HAP-1 (cell line): ENCODE data around the gene RARRES2.

Experiments used
- DNase-seq, 2 experiments: peaks; one replicate each; pipeline ENCODE4 v3.0.0-alpha.2; 2016 to 2020; ENCODE audit warnings: low spot score in 2 of 2
- H3K27me3 ChIP-seq: fragments of 250-450 bp; sonication (Bioruptor Pico); 2 replicates; pipeline ENCODE4 v1.5.1; 2020; ENCODE audit warnings: low read depth, mild to moderate bottlenecking, moderate library complexity
- H3K36me3 ChIP-seq: fragments of 250-450 bp; sonication (Bioruptor Pico); replicated peaks from 2 replicates; pipeline ENCODE4 v1.5.1; 2020; ENCODE audit warnings: mild to moderate bottlenecking
- H3K4me1 ChIP-seq: fragments of 250-450 bp; sonication (Bioruptor Pico); 2 replicates; pipeline ENCODE4 v1.5.1; 2020; ENCODE audit warnings: mild to moderate bottlenecking
- H3K4me3 ChIP-seq: fragments of 250-450 bp; sonication (Bioruptor Pico); 2 replicates; pipeline ENCODE4 v1.5.1; 2020; ENCODE audit warnings: mild to moderate bottlenecking, moderate library complexity
- H3K9me3 ChIP-seq: fragments of 250-450 bp; sonication (Bioruptor Pico); 2 replicates; pipeline ENCODE4 v1.5.1; 2020; ENCODE audit warnings: mild to moderate bottlenecking, moderate library complexity
- in situ Hi-C: fragments of 300-500 bp; cut with MboI; formaldehyde crosslinking; loops from 3 replicates; pipeline ENCODE4 v1.14.3; 2020; ENCODE audit warnings: low sequenced_read_pairs, inconsistent platforms, mixed read lengths

Gene RARRES2

DNA sequence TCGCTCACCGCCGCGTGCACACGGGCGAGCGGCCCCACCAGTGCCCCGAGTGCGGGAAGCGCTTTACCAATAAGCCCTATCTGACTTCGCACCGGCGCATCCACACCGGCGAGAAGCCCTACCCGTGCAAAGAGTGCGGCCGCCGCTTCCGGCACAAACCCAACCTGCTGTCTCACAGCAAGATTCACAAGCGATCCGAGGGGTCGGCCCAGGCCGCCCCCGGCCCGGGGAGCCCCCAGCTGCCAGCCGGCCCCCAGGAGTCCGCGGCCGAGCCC is 30.5 kb upstream of the RARRES2 start:
- Histone ChIP-seq H3K9me3 (no peaks in the 10 kb centered on the region), H3K36me3 (peaks cover 51% of the 10 kb centered on the region), H3K4me1 (peaks cover 18% of the 10 kb centered on the region), H3K4me3 (no peak overlapping the region), H3K27me3 (no peaks in the 10 kb centered on the region)
- no peak for DNase-seq
- in situ Hi-C loops: no loop called here

DNA sequence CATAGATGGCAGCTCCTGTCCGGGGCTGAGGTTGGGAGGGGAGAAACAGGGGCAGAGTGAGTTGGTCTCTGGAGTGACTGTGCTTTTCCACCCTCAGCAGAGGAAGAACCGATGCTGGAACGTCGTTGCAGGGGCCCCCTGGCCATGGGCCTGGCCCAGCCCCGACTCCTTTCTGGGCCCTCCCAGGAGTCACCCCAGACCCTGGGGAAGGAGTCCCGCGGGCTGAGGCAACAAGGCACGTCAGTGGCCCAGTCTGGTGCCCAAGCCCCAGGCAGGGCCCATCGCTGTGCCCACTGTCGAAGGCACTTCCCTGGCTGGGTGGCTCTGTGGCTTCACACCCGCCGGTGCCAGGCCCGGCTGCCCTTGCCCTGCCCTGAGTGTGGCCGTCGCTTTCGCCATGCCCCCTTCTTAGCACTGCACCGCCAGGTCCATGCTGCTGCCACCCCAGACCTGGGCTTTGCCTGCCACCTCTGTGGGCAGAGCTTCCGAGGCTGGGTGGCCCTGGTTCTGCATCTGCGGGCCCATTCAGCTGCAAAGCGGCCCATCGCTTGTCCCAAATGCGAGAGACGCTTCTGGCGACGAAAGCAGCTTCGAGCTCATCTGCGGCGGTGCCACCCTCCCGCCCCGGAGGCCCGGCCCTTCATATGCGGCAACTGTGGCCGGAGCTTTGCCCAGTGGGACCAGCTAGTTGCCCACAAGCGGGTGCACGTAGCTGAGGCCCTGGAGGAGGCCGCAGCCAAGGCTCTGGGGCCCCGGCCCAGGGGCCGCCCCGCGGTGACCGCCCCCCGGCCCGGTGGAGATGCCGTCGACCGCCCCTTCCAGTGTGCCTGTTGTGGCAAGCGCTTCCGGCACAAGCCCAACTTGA is 29.9 kb upstream of the RARRES2 start:
- Histone ChIP-seq H3K36me3 (peaks cover 51% of the 10 kb centered on the region), H3K9me3 (no peaks in the 10 kb centered on the region), H3K27me3 (no peaks in the 10 kb centered on the region), H3K4me3 (no peak overlapping the region), H3K4me1 (peaks cover 18% of the 10 kb centered on the region)
- no peak for DNase-seq
- in situ Hi-C loops: no loop called here

DNA sequence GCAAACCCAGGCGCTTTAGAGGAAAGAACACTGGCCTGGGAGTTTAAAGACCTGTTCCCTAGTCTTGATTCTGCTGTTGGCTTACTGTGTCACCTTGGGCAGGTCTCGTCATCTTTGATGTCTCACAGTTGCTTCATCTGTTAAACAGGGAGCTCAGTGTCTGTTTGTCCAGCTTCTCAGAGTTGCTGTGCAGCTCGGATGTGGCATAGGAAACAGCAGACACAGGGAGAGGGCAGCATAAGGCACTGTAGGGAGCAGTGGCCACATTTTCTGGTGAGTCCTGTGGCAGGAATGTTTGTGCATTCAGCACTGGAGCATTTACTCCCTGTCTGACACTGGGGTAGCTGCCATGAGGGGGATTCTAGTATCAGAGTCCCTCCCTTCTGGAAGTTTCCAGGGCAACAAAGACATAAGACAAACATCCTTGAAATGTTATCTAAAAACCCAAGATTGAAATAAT is 29.2 kb upstream of the RARRES2 start:
- Histone ChIP-seq H3K9me3 (no peaks in the 10 kb centered on the region), H3K4me1 (peaks cover 18% of the 10 kb centered on the region), H3K4me3 (peak overlapping the region; percentile 72), H3K27me3 (no peaks in the 10 kb centered on the region), H3K36me3 (peaks cover 51% of the 10 kb centered on the region)
- no peak for DNase-seq
- in situ Hi-C loops: no loop called here

DNA sequence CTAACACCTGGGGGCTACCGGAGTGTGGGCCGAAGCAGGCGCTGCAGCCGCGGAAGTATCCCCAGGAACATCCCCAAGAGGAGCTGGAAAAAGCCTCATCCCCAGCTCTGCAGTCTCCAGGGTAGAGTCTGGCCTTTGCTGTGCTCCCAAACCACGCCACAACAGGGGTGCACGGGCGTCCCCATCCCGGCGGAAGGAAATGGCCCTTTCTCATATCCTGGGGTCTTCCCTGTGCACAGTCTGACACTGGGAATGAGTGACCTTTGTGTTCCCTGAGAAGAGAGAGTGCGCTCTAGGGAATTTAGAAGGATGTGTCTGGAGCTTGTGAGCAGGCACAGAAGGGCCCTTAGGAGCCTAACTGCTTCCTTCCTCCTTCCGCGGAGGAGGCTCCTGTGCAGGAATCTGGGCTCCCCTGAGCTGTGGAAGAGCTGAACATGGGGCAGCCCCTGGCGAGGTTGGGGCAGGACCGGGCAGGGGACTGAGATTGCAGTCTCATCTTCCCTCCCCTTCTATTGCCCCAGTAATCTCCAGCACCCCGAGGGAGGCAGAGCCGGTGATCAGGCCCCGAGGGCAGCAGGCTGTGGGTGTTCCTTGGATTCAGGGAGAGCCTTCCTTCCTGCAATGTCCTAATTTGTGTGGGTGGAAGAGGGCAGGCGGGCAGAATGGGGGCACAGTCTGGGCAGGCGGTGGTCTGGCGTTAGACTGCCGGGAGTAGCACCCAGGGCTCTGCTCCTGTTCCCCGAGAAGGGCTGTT is 28.5 kb upstream of the RARRES2 start:
- H3K27me3 ChIP-seq: no peaks in the 10 kb centered on the region
- H3K36me3 ChIP-seq: peaks cover 51% of the 10 kb centered on the region
- peak overlapping the region; percentile 72 for H3K4me3 ChIP-seq
- DNase-seq: no peak
- H3K9me3 ChIP-seq: no peaks in the 10 kb centered on the region
- H3K4me1 ChIP-seq: peaks cover 18% of the 10 kb centered on the region
- in situ Hi-C loops: no loop called here

DNA sequence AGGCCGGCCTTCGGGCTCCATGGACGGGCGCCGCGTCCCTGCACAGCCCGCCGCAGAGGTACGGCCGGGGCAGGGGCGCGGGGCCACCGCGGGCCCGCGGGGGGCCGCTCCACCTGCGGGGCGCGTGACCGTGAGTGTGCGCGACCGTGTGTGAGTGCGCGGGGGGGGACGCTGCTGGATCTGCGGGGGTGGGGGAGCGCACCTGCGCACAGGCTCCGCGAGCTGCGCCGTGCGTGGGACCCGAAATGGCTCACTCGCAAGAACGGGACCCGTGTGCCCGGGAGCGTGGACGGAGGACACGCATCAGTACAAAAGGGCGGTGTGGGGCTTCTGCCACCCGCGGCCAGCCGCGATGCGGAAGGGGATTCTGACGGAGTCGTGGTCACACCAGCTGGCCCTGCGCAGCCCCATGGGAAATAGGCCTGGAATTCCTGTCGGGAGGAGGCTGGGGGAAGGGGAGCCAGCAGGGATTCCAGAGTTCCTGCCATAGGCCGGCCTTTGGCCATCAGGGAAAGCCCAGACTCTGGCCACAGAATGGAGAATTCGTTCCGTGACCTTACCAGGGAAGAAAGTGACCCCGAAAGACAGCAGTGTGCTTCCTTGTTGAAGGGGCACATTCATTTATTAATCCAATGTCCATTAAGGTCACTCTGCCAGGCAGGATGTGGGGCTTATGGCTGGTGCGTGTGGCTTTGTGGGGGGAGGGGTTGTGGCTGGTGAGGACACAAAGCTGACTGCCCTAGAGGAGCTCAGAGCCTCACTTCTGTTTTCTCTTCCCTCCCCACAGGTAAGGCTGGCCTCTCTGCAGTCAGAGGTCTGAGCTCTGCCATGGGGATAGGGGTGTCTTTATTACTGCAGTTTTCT is 27.7 kb upstream of the RARRES2 start:
- H3K36me3 ChIP-seq: peaks cover 47% of the 10 kb centered on the region
- DNase-seq: peak; percentile 56 to 87
- peak overlapping the region; percentile 72 for H3K4me3 ChIP-seq
- H3K4me1 ChIP-seq: peaks cover 18% of the 10 kb centered on the region
- no peaks in the 10 kb centered on the region for H3K9me3 ChIP-seq
- in situ Hi-C loops: no loop called here
- H3K27me3 ChIP-seq: no peaks in the 10 kb centered on the region

DNA sequence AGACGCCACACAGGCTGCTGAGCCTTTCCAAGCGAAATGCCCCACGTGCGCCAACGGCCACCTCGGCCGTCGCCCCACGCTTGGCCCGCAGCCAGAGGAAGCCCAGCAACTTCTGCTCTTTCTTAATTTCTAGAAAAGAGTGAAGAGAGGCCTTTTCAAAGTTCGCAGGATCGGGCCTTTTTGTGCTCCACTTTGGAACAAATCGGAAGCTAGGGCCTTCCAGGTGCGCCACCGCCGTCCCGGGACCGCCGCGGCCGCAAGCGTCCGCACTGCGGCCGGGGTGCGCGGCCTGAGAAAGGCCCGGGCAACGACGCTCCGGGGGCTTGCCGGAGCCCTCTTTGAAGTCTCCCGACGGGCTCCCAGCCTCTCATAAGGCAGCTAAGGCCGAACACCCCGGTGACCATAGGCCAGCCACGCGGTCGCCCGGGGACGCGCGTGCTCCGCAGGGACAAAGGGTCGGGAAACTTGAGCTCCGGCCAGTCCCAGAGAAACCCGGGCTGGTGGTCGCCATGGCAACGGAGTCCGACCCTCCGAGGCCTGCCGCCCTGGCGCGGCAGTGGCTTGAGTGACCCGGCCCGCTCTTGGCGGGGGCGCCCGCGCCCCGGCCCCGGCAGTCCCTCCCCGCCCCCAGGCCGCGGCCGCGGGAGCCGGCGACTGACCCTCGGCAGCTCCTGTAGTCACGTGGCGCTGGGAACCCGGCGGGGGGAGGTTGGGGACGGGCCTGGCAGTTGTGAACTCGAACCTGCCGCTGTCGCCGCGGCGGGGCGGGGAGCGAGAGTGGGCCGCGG is 26.9 kb upstream of the RARRES2 start, which contains the start of gene REPIN1:
REPIN1 (plus strand) TSS at position 727 of the 788 bp plus-strand sequence. CDS start 890 bp downstream, outside the sequence.
- no peaks in the 10 kb centered on the region for H3K9me3 ChIP-seq
- peaks cover 18% of the 10 kb centered on the region for H3K4me1 ChIP-seq
- in situ Hi-C loops: no loop called here
- peaks cover 39% of the 10 kb centered on the region for H3K36me3 ChIP-seq
- DNase-seq: peak; percentile 69 to 91
- peak within 1 kb of the TSS; percentile 72 for H3K4me3 ChIP-seq
- no peaks in the 10 kb centered on the region for H3K27me3 ChIP-seq

DNA sequence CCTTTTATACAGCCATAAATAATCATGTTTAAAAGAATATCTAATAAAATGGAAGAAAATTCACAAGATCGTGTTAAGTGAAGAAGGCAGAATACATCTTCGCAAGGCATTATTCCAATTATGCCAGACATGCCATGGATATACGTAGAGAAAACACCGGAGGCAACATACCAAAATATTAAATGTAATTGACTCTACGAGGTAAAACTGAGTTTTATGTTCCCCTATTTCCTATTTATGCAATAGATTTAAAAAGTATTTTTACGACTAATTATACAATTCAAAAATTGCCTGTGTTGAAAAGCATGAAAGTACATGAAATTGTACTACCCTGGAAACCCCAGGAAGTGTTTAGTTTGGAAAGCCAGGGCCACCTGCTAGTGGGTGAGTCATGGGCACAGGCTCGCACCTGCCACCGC is 26.3 kb upstream of the RARRES2 start:
- H3K4me1 ChIP-seq: peaks cover 18% of the 10 kb centered on the region
- H3K4me3 ChIP-seq: peak overlapping the region; percentile 72
- H3K36me3 ChIP-seq: peaks cover 33% of the 10 kb centered on the region
- no peak for DNase-seq
- no peaks in the 10 kb centered on the region for H3K9me3 ChIP-seq
- in situ Hi-C loops: no loop called here
- no peaks in the 10 kb centered on the region for H3K27me3 ChIP-seq

DNA sequence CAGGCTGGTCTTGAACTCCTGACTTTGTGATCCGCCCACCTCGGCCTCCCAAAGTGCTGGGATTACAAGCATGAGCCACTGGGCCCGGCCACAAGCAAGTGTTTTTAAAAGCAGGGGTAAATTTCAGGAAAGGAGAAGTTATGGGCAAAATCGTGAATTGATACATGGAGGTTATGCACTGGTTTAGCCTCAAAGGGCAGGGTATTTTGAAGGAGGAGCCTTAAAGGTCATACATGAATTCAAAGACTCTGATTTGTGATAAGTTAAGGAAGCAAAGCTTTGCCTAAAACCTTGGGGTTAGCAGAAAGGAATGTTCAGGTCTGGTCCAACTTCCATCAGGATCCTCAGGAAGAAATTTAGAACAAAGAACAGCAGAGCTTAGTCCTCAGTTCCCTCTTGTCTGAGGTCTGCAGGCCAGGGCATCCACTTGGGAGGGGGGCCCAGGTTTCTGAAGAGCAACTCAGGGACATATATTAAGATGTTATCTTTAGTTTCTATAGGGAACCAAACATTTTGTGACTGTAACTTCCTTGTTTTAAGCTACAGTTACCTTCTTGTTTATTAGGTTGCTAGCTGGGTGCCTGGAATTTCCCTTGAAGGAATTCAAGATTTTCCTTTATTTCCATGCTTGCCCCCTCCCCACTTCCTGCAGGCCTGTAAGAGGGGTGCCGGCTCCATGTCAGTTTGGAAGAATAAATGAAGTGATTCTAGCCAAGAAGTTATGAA is 24.4 kb upstream of the RARRES2 start:
- DNase-seq: no peak

DNA sequence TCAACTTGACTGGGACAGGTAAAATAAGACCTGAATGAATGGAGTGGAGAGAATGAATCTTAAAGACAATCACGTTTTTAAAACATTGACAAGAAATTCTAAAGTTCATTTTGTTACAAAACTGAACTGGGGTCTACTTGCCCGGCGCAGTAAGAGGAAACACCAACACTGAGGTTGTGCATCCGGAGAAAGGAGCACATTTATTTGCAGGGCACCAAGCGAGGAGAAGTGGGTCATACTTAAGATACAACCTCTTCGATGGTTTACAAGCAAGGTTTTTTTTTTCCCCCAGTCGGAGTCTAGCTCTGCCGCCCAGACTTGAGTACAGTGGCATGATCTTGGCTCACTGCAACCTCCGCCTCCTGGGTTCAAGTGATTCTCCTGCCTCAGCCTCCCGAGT is 23.8 kb upstream of the RARRES2 start:
- in situ Hi-C loops: no loop called here
- H3K36me3 ChIP-seq: peaks cover 8% of the 10 kb centered on the region
- peaks cover 21% of the 10 kb centered on the region for H3K4me1 ChIP-seq
- no peaks in the 10 kb centered on the region for H3K9me3 ChIP-seq
- no peak overlapping the region for H3K4me3 ChIP-seq
- no peaks in the 10 kb centered on the region for H3K27me3 ChIP-seq
- DNase-seq: no peak

More for the DNA sequence above, 24.4 kb upstream of the RARRES2 start:
- Histone ChIP-seq H3K27me3 (no peaks in the 10 kb centered on the region), H3K9me3 (no peaks in the 10 kb centered on the region), H3K36me3 (peaks cover 14% of the 10 kb centered on the region), H3K4me3 (no peak overlapping the region), H3K4me1 (peaks cover 19% of the 10 kb centered on the region)
- in situ Hi-C loops: no loop called here

DNA sequence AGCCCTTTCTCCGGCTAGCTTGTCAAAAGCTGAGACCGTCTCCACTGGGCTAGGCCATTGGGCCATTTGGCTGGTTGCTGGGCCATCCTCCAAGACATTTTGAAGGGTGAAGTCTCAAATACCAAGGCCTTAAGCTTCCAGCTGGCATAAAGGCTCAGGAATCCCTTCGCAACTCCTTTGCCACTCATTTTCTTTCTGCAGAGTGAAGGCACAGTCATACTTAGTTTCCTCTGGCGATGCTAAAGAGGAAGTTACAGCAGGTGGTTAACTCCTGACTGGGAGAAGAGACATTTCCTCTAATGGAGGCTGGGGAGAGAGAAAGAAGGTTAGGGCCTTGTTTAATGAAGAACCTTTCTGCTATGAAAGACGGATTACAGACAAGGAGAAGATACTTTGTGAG is 22.4 kb upstream of the RARRES2 start:
- in situ Hi-C loops: no loop called here
- H3K4me1 ChIP-seq: peaks cover 18% of the 10 kb centered on the region
- no peaks in the 10 kb centered on the region for H3K9me3 ChIP-seq
- no peak overlapping the region for H3K4me3 ChIP-seq
- no peaks in the 10 kb centered on the region for H3K36me3 ChIP-seq
- H3K27me3 ChIP-seq: no peaks in the 10 kb centered on the region
- no peak for DNase-seq

DNA sequence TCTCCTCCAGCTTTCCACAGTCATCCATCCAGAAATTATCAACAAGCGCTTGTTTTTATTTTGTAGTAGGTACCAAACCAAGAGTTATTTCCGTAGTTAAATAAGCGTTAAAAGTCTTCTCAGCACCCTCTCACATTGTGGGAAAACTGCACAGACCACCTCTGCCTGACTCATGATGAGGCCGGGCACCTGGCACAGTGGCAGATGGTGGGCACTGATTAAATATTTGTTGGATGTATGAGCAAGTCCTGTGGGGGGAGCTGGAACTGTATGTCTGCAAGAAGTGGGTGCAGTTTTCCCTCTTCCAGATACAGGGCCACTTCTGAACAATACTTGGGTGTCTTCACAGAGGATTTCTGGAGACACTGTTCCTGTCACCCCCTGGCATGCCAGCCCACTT is 21.9 kb upstream of the RARRES2 start:
- H3K27me3 ChIP-seq: no peaks in the 10 kb centered on the region
- no peak overlapping the region for H3K4me3 ChIP-seq
- in situ Hi-C loops: no loop called here
- H3K4me1 ChIP-seq: peaks cover 18% of the 10 kb centered on the region
- H3K9me3 ChIP-seq: no peaks in the 10 kb centered on the region
- DNase-seq: no peak
- no peaks in the 10 kb centered on the region for H3K36me3 ChIP-seq

DNA sequence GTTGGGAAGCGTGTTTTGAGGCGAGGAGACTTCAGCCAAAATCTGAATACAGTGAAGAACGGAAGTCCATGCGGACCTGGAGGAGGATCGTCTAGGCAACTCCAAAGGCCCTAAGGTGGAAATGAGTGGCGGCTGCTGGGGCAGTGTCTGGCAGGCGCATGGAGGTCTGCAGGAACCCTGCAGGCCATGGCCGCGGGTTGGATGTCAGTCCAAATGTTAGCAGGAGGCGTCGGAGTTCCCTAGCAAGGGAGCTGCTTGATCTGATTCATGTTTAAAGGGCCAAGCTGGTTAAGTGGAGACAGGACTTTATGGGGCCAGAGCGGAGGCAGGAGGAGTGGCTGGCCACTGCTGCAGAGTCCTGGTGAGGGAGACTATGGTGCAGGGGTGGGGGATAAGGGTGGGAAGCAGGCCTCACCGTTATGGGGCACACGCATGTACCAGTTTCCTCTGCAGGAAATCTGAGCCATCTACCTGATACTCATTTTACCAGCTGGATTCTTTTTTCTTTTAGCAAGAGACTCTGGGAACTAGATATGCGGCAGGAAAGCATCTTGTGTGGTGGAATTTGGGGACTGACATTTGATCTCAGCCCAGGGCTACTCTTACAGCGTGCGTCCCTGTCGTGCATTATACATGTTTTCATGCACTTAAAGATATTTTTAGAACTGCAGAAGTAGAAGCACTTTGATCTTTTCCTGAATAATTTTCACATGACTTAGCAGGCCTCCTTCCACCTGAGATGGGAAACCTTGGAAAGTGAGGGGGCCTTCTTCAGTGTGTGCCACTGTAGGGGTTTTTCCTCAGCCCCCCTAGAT is 20.6 kb upstream of the RARRES2 start:
- H3K36me3 ChIP-seq: no peaks in the 10 kb centered on the region
- DNase-seq: no peak
- H3K27me3 ChIP-seq: no peaks in the 10 kb centered on the region
- peaks cover 9% of the 10 kb centered on the region for H3K4me1 ChIP-seq
- in situ Hi-C loops: no loop called here
- no peak overlapping the region for H3K4me3 ChIP-seq
- H3K9me3 ChIP-seq: no peaks in the 10 kb centered on the region
